Stomach (tissue), 9 donors: ENCODE data around the gene DKKL1. TPM values are rescaled to one million over a fixed set of nuclear protein-coding genes. Genes with fewer than 3 reads are reported as not detected.

ENCODE experiments used
- DNase-seq, 2 donors: peaks; one replicate each; pipeline versions ENCODE4 v3.0.0 to v3.0.0-alpha.2; 2013 to 2019
- H3K27ac ChIP-seq, 5 donors: fragments of 200-600 bp in 4 of 5; sonication (generic) in 4 of 5; one replicate each; pipeline ENCODE4 v1.5.1; 2013 to 2019; ENCODE audit warnings: mild to moderate bottlenecking in 1 of 5, moderate library complexity in 1 of 5
- H3K27me3 ChIP-seq, 3 donors: fragments of 200-600 bp; sonication (generic); one replicate each; pipeline ENCODE4 v1.5.1; 2017 to 2019; ENCODE audit warnings: mixed run types in 1 of 3
- H3K36me3 ChIP-seq, 4 donors: fragments of 200-600 bp; sonication (generic); 1 replicate in 3 of 4; 2 replicates in 1 of 4; pipeline ENCODE4 v1.5.1; 2016 to 2019
- H3K4me1 ChIP-seq, 4 donors: fragments of 200-600 bp; sonication (generic); one replicate each; pipeline ENCODE4 v1.5.1; 2016 to 2019
- H3K4me3 ChIP-seq, 4 donors: fragments of 200-600 bp; sonication (generic) in 3 of 4; one replicate each; pipeline ENCODE4 v1.5.1; 2016 to 2019; ENCODE audit warnings: mild to moderate bottlenecking in 1 of 4
- H3K9me3 ChIP-seq, 4 donors: fragments of 200-600 bp; sonication (generic); one replicate each; pipeline ENCODE4 v1.5.1; 2016 to 2019
- EP300 ChIP-seq: sonication (generic); formaldehyde crosslinking; IDR thresholded peaks from one replicate; pipeline ENCODE4 v1.6.1; 2017; ENCODE audit warnings: antibody characterized with exemption
- POLR2A ChIP-seq, 4 donors: fragments of 450-650 bp; IDR thresholded peaks; one replicate each; pipeline ENCODE4 v1.6.1; 2016; ENCODE audit warnings: antibody characterized with exemption in 4 of 4, control low read depth in 2 of 4, mild to moderate bottlenecking in 1 of 4, moderate library complexity in 1 of 4
- POLR2AphosphoS5 ChIP-seq, 3 donors: sonication (generic); formaldehyde crosslinking; IDR thresholded peaks; one replicate each; pipeline ENCODE4 v1.6.1; 2016; ENCODE audit warnings: antibody characterized with exemption in 3 of 3
- WGBS, 5 donors: extraction: QIAGEN DNeasy Blood & Tissue Kit in 3 of 5; methylation state at CpG; one replicate each; pipeline versions ENCODE4 v1.1.5 to v1.1.7; 2013 to 2018; 5-methylcytosine and 5-hydroxymethylcytosine counted together
- intact Hi-C: fragments of 100-400 bp; cut with DNase I; formaldehyde crosslinking; loops from one replicate; pipeline ENCODE4 v1.15.1; 2023; ENCODE audit warnings: low total_unique reads
- polyA plus RNA-seq, 3 donors: library from polyadenylated mRNA; stranded (reverse); fragments of 200-250 nt; gene quantifications; one replicate each; pipeline ENCODE4 v1.2.3, GENCODE V29; 2013
- total RNA-seq, 5 donors: library from RNA; depleted of rRNA; stranded (reverse); fragments of >200 nt; gene quantifications; one replicate each; pipeline versions ENCODE4 v1.1.0 to v1.2.3, GENCODE V29; 2014 to 2016
- TF ChIP-seq, protein P1 (sequence below), 7 experiments: fragments of 450-650 bp in 4 of 7; fragments of 200-600 bp in 3 of 7; sonication (generic) in 3 of 7; IDR thresholded peaks; one replicate each; pipeline ENCODE4 v1.5.1; 2016 to 2019; ENCODE audit warnings: antibody characterized with exemption in 7 of 7, control low read depth in 2 of 7, mild to moderate bottlenecking in 1 of 7
- donor health status: healthy with polysubstance abuse.
- donor health status: Bipolar disorder and iron deficiency.
- donor health status: healthy.

The DKKL1 gene
- total and polyA plus RNA-seq, 8 donors, result 0.35 TPM; not detected in 7

DNA sequence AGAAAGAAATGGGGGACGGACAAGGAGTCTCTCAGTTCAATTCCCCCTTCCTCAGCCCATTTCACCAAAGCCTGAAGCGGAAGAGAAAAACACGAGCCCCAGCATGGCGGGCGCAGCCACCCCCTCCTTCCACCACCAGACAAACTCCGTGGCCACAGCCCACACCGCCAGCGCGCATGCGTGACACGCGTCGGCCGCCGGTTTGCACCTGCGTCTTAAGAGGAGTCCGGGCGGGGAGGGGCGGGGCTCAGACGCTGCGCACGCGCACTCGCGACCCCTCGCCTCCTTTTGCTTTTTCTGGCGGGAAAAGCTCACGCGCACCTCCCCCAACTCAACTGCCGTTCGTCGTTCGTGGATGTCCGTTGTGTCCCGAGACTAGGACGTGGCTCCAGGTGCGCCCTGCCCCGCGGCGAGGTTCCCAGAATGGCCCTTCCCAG lies 24.3 kb downstream of the DKKL1 start, which contains the start of gene KASH5:
TSS of gene KASH5 (plus strand) at position 314 of the 437 bp plus-strand sequence. CDS start 2,635 bp downstream, outside the sequence.
- peak within 1 kb of the TSS in 3 of 4 donors; percentile 11 to 23 (median 17) for H3K4me3 ChIP-seq
- WGBS, 5 donors, result 34 to 56% (median 51%) methylated on average over 40 of the region's 40 CpGs
- intact Hi-C loops, result no loop called here

DNA sequence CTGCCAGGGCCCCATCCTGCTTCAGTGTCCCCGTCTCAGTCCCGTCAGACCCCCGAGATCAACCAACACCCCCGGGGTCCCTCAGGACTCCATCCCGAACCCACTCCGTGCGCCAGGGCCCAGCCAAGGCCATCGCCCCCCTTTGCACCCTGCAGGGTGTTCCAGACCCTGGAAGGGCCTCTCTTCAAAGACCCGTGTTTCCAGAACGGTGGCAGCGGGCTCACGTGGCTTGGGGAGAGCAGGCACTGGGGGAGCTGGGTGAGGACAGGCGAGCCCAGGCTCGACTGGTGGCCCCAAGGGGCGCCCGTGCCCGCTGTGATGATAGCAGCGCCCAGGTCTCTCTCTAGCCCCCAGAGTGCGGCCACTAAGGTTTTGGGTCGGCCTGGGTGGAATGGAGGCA lies 25.7 kb downstream of the DKKL1 start:
- TF ChIP-seq POLR2A (IDR thresholded peaks at IDR 0.05) (no peak), EP300 (no peak), POLR2AphosphoS5 (IDR thresholded peaks at IDR 0.05) (no peak)
- TF ChIP-seq, protein P1, sequence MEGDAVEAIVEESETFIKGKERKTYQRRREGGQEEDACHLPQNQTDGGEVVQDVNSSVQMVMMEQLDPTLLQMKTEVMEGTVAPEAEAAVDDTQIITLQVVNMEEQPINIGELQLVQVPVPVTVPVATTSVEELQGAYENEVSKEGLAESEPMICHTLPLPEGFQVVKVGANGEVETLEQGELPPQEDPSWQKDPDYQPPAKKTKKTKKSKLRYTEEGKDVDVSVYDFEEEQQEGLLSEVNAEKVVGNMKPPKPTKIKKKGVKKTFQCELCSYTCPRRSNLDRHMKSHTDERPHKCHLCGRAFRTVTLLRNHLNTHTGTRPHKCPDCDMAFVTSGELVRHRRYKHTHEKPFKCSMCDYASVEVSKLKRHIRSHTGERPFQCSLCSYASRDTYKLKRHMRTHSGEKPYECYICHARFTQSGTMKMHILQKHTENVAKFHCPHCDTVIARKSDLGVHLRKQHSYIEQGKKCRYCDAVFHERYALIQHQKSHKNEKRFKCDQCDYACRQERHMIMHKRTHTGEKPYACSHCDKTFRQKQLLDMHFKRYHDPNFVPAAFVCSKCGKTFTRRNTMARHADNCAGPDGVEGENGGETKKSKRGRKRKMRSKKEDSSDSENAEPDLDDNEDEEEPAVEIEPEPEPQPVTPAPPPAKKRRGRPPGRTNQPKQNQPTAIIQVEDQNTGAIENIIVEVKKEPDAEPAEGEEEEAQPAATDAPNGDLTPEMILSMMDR (IDR thresholded peaks at IDR 0.05), result no peak
- Histone ChIP-seq H3K27me3 (peaks cover 0 to 57% (median 8%) of the 10 kb centered on the region in 3 donors), H3K4me3 (no peak overlapping the region), H3K9me3 (no peaks in the 10 kb centered on the region), H3K27ac (no peak overlapping the region), H3K4me1 (peaks cover 0 to 13% (median 1%) of the 10 kb centered on the region in 4 donors), H3K36me3 (no peaks in the 10 kb centered on the region)
- 89 to 96% (median 89%) methylated on average over 15 to 20 of the region's 20 CpGs for WGBS, 5 donors
- DNase-seq, result no peak
- intact Hi-C loops, result no loop called here

More for the DNA sequence above, 24.3 kb downstream of the DKKL1 start, which contains the start of gene KASH5:
- Histone ChIP-seq H3K27me3 (peaks cover 0 to 49% (median 3%) of the 10 kb centered on the region in 3 donors), H3K4me1 (peaks cover 0 to 13% (median 1%) of the 10 kb centered on the region in 4 donors), H3K9me3 (peaks cover 0 to 2% (median 1%) of the 10 kb centered on the region in 4 donors), H3K36me3 (no peaks in the 10 kb centered on the region), H3K27ac (no peak within 1 kb of the TSS)
- TF ChIP-seq EP300, result no peak
- peak in 1 of 3 donors; percentile 42 for TF ChIP-seq POLR2AphosphoS5 (IDR thresholded peaks at IDR 0.05)
- TF ChIP-seq, protein P1 (IDR thresholded peaks at IDR 0.05), result no peak
- no peak for TF ChIP-seq POLR2A (IDR thresholded peaks at IDR 0.05)
- DNase-seq, result peak; percentile 82 to 83

DNA sequence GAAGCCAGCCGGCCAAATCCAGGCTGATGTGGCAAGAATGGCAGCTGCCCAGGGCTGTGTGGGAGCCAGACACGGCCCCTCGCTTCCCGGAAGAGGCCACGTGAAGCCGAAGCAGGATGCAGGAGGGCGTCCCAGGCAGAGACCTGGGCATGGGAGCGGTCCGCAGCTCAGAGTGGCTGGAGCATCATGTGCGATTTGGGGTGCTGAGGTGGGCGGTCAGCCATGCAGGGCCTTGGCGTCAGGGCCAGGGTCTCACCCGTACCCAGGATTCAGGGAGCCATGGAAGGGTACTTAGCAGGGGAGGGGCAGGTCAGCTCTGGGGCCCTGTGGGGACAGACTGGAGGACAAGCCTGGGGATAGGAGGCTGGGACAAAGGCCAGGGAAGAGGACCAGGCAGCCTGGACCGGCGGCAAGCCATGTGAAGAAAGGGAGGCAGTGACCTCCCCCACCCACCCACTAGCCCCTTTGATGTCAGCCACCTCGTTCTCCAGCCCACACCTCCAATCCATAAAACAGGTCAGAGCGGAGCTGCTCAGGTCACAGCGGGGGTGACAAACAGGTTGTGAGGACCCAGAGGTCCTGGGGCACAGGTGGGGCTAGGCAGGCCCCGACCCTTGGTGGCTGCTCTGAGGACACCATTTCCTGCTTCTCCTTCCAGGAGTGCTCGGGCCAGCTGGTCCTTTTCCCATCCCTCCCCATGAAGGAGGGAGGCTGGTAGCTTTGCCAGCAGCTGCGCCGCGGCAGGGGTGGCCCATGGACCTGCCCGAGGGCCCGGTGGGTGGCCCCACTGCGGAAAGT lies 26.7 kb downstream of the DKKL1 start:
- H3K4me3 ChIP-seq, result no peak overlapping the region
- H3K27ac ChIP-seq, result no peak overlapping the region
- intact Hi-C loops, result loop anchor here (5.0 kb wide), 1 partner anchor 52 kb away; the partner anchor contains the start of gene SLC17A7

DNA sequence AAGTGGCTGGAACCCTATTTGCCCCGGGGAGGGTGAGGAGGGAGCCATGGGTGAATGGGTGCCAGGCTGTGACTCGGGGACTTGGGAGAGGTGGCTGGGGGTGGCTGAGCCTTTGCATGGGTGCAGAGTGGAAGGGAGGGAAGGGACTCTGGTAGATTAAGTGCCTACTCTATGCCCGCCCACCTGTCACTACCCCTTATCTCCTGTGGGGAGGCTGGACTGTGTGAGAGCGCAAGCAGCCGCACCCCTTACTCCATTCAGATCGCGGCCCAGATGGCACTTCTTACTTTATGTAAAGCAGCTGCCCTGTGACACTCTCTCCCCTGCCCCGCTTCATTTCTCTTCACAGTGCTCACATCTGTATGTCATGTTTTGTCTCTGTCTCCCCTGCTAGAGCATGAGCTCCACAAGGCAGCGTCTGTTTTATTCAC lies 27.3 kb downstream of the DKKL1 start:
- 30 to 52% (median 35%) methylated on average over 9 of the region's 9 CpGs for WGBS, 5 donors
- peak in 1 of 2 donors; percentile 34 for DNase-seq
- TF ChIP-seq EP300 (no peak), POLR2A (IDR thresholded peaks at IDR 0.05) (no peak), POLR2AphosphoS5 (IDR thresholded peaks at IDR 0.05) (no peak)
- TF ChIP-seq, protein P1 (IDR thresholded peaks at IDR 0.05), result no peak

More for the DNA sequence above, 26.7 kb downstream of the DKKL1 start:
- H3K9me3 ChIP-seq, result no peaks in the 10 kb centered on the region
- WGBS, 5 donors, result 64 to 77% (median 67%) methylated on average over 16 to 26 of the region's 26 CpGs
- TF ChIP-seq, protein P1 (IDR thresholded peaks at IDR 0.05), result no peak
- TF ChIP-seq EP300 (no peak), POLR2AphosphoS5 (IDR thresholded peaks at IDR 0.05) (no peak), POLR2A (IDR thresholded peaks at IDR 0.05) (no peak)
- peaks cover 0 to 13% (median 1%) of the 10 kb centered on the region in 4 donors for H3K4me1 ChIP-seq
- peak in 1 of 2 donors; percentile 38 for DNase-seq
- peaks cover 0 to 59% (median 10%) of the 10 kb centered on the region in 3 donors for H3K27me3 ChIP-seq
- H3K36me3 ChIP-seq, result no peaks in the 10 kb centered on the region

More for the DNA sequence above, 27.3 kb downstream of the DKKL1 start:
- H3K27ac ChIP-seq, result no peak overlapping the region
- no peak overlapping the region for H3K4me3 ChIP-seq
- H3K27me3 ChIP-seq, result peaks cover 0 to 60% (median 10%) of the 10 kb centered on the region in 3 donors
- peaks cover 0 to 13% (median 1%) of the 10 kb centered on the region in 4 donors for H3K4me1 ChIP-seq
- H3K36me3 ChIP-seq, result no peaks in the 10 kb centered on the region
- intact Hi-C loops, result loop anchor here (5.0 kb wide), 1 partner anchor 51 kb away; the partner anchor contains the start of gene SLC17A7
- no peaks in the 10 kb centered on the region for H3K9me3 ChIP-seq
